ENCODE results near the gene NTM.

NTM gene

DNA sequence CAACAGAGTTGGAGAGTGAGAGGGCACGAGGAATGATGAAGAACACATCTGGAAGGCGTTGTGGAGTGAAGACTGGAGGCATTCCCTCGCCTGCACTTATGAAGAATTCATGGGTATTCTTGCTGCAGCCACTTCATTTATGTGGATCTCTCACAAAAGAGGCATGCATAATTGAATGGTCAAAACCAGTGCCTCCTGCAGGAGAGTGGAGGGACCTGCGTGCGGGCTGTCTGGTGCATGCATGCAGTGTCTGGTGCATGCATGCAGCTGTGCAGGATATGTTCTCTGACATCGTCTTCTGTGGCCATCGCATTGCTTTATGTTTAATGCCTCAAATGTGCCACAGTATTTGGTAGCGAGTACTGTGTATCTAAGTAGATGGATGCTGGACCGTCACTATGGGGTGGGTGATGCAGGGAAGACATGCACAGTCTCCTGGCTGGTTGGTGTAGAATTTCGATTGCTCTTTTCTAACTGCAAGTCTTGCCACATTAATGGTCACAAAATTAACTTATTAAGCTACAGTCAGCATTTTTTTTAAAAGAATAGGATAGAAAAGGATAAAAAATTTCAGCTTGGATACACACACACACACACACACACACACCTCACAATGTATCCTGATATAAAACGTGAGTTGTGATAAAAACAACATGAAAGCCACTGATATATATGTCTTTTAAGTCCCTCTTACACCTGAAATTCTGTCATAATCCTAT lies 20.9 kb upstream of the NTM start:
- Histone ChIP-seq H3K4me3 (ENCODE audit: low read length in 2 of 2) (no peak overlapping the region), H3K4me1 (ENCODE audit: control insufficient read depth, insufficient read depth, low read length) (no peaks in the 10 kb centered on the region), H3K27ac (ENCODE audit: low read length) (no peak overlapping the region), H3K36me3 (ENCODE audit: control insufficient read depth in 2 of 2, insufficient read depth in 2 of 2, low read length in 2 of 2) (no peaks in the 10 kb centered on the region), H3K27me3 (ENCODE audit: control insufficient read depth in 1 of 2, insufficient read depth in 2 of 2, low read length in 2 of 2) (no peaks in the 10 kb centered on the region), H3K9me3 (ENCODE audit: control insufficient read depth in 2 of 2, low read length in 2 of 2) (no peaks in the 10 kb centered on the region), H3K9ac (ENCODE audit: low read length in 2 of 2) (no peak overlapping the region)

DNA sequence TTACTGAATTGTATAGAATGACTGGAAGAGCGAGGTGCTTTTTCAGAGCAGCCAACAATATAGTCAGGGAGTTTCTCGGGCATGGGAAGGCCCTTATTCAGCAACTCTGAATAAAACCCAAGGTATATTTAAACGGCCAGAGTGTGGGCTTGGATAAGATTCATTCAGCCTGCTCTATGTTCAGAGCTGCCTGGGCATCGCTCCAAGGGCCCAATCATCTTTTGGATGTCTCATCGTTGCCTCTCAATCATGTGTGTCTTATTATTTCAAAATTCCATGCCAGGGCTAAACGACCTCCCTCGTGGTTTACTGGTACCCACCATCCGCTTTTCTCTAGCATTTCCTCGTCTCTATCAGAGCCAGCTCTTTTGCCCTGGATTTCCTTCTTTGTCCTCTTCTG lies 19.5 kb upstream of the NTM start:
- no peaks in the 10 kb centered on the region for H3K36me3 ChIP-seq (ENCODE audit: control insufficient read depth in 2 of 2, insufficient read depth in 2 of 2, low read length in 2 of 2)
- no peaks in the 10 kb centered on the region for H3K4me1 ChIP-seq (ENCODE audit: control insufficient read depth, insufficient read depth, low read length)
- no peak overlapping the region for H3K4me3 ChIP-seq (ENCODE audit: low read length in 2 of 2)
- no peak overlapping the region for H3K9ac ChIP-seq (ENCODE audit: low read length in 2 of 2)
- no peaks in the 10 kb centered on the region for H3K9me3 ChIP-seq (ENCODE audit: control insufficient read depth in 2 of 2, low read length in 2 of 2)
- H3K27me3 ChIP-seq (ENCODE audit: control insufficient read depth in 1 of 2, insufficient read depth in 2 of 2, low read length in 2 of 2), result no peaks in the 10 kb centered on the region
- no peak overlapping the region for H3K27ac ChIP-seq (ENCODE audit: low read length)

DNA sequence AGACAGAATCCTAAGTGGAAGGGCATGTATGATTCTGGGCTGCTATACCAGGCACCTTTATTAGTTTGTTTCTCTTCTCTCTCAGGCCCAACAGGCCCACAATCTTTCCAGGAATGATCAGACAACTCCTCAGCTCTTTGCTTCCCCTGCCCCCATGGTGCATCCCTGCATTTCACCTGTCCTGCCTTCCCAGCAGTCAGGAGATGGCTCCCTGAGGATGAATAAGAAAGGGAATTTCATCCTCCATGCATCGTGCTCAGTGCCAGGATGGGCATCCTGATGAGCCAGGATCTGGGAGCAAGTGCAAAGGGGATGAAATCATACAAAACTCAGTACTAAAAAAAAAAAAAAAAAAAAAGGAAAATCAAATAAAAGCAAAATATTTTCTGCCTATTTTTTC lies 18.6 kb upstream of the NTM start:
- H3K27ac ChIP-seq (ENCODE audit: low read length), result no peak overlapping the region
- H3K4me3 ChIP-seq (ENCODE audit: low read length in 2 of 2), result no peak overlapping the region
- H3K4me1 ChIP-seq (ENCODE audit: control insufficient read depth, insufficient read depth, low read length), result no peaks in the 10 kb centered on the region
- H3K36me3 ChIP-seq (ENCODE audit: control insufficient read depth in 2 of 2, insufficient read depth in 2 of 2, low read length in 2 of 2), result no peaks in the 10 kb centered on the region
- no peaks in the 10 kb centered on the region for H3K27me3 ChIP-seq (ENCODE audit: control insufficient read depth in 1 of 2, insufficient read depth in 2 of 2, low read length in 2 of 2)
- H3K9me3 ChIP-seq (ENCODE audit: control insufficient read depth in 2 of 2, low read length in 2 of 2), result no peaks in the 10 kb centered on the region
- H3K9ac ChIP-seq (ENCODE audit: low read length in 2 of 2), result no peak overlapping the region

DNA sequence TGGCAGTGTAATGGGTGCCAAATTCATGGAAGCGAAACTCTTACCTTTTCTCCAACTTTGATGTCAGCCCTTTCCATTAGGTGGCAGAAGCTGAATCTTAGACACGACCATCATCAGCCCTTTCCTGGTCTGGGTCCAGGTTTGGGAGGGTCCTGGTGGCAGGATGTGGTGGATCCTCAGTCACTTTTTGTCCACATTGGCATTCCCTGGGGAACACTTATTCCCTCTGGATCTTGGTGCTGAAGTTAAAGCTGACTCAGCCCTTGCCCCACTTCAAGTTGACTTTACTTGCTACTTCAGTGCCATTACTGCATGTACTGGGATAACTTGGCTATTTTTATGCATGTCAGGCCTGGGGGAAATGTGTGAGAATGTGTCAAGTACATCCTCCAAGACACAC lies 16.6 kb upstream of the NTM start:
- no peak overlapping the region for H3K27ac ChIP-seq (ENCODE audit: low read length)
- H3K27me3 ChIP-seq (ENCODE audit: control insufficient read depth in 1 of 2, insufficient read depth in 2 of 2, low read length in 2 of 2), result no peaks in the 10 kb centered on the region
- no peaks in the 10 kb centered on the region for H3K9me3 ChIP-seq (ENCODE audit: control insufficient read depth in 2 of 2, low read length in 2 of 2)
- H3K4me3 ChIP-seq (ENCODE audit: low read length in 2 of 2), result no peak overlapping the region
- no peaks in the 10 kb centered on the region for H3K36me3 ChIP-seq (ENCODE audit: control insufficient read depth in 2 of 2, insufficient read depth in 2 of 2, low read length in 2 of 2)
- no peak overlapping the region for H3K9ac ChIP-seq (ENCODE audit: low read length in 2 of 2)
- H3K4me1 ChIP-seq (ENCODE audit: control insufficient read depth, insufficient read depth, low read length), result no peaks in the 10 kb centered on the region

DNA sequence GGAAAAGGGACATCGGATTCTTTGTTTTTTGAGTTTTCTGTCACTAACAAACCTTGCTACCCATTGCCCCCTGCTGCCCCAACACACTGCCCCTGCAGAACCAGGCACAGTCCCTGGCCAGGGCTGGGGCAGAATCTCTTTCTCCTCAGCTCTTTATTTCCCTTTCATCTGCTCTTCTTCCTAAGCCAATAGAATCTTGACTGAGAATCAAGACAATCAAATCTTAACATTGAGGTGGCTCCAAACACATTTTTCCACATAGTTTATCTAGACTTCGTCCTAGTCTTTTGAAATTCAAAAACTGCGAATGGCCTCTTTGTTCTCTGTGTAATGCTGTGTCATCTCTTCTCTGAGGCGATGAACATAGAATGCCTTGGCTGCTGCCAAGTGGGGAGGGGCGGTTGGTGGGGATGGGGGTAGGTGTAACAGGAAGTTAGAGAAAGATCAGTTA lies 16.1 kb upstream of the NTM start:
- no peaks in the 10 kb centered on the region for H3K36me3 ChIP-seq (ENCODE audit: control insufficient read depth in 2 of 2, insufficient read depth in 2 of 2, low read length in 2 of 2)
- no peaks in the 10 kb centered on the region for H3K27me3 ChIP-seq (ENCODE audit: control insufficient read depth in 1 of 2, insufficient read depth in 2 of 2, low read length in 2 of 2)
- H3K9me3 ChIP-seq (ENCODE audit: control insufficient read depth in 2 of 2, low read length in 2 of 2), result no peaks in the 10 kb centered on the region
- H3K27ac ChIP-seq (ENCODE audit: low read length), result no peak overlapping the region
- no peak overlapping the region for H3K4me3 ChIP-seq (ENCODE audit: low read length in 2 of 2)
- H3K4me1 ChIP-seq (ENCODE audit: control insufficient read depth, insufficient read depth, low read length), result no peaks in the 10 kb centered on the region
- no peak overlapping the region for H3K9ac ChIP-seq (ENCODE audit: low read length in 2 of 2)

DNA sequence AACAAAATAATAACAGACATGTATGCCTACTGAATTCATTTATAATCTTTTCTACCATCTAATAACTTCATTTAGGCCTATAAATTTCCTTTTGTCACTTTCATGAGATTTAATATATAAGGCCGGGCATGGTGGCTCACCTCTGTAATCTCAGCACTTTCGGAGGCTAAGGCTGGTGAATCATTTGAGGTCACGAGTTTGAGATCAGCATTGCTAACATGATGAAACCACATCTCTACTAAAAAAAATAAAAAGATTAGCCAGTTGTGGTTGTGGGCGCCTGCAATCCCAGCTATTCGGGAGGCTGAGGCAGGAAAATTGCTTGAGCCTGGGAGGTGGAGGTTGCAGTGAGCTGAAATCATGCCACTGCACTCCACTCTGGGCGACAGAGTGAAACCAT lies 14.2 kb upstream of the NTM start:
- H3K27ac ChIP-seq (ENCODE audit: low read length), result no peak overlapping the region
- H3K4me3 ChIP-seq (ENCODE audit: low read length in 2 of 2), result no peak overlapping the region
- H3K27me3 ChIP-seq (ENCODE audit: control insufficient read depth in 1 of 2, insufficient read depth in 2 of 2, low read length in 2 of 2), result no peaks in the 10 kb centered on the region
- no peaks in the 10 kb centered on the region for H3K9me3 ChIP-seq (ENCODE audit: control insufficient read depth in 2 of 2, low read length in 2 of 2)
- H3K9ac ChIP-seq (ENCODE audit: low read length in 2 of 2), result no peak overlapping the region
- H3K4me1 ChIP-seq (ENCODE audit: control insufficient read depth, insufficient read depth, low read length), result no peaks in the 10 kb centered on the region
- H3K36me3 ChIP-seq (ENCODE audit: control insufficient read depth in 2 of 2, insufficient read depth in 2 of 2, low read length in 2 of 2), result no peaks in the 10 kb centered on the region

DNA sequence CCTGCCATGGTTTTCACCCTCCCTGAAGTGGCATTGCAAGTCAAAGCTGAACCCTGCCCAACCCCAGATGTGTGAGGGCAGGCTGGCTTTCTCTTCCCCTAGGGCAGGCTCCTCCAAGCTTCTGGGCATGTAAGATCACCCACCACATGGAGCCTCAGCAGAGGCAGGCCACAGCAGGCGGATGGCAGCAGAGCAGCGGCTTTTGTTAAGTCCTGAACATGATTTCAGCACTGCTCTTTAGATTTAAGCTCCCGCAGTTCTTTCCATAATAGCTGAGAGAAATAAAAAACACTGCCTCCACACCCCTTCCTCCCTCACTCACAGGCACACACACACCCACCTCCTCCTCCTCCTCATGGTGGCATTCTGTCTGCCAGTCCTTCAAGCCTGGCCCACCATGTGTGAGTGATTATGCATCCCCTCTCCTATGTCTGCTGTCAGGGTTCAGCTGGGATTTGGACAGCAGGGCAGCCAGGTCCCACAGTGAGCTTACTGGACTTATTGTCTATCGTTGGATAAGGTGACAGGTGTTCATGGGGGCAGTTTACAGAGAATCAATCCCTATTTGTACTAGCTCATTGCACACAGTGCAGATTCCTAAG lies 5.0 kb upstream of the NTM start:
- no peaks in the 10 kb centered on the region for H3K36me3 ChIP-seq (ENCODE audit: control insufficient read depth in 2 of 2, insufficient read depth in 2 of 2, low read length in 2 of 2)
- H3K27me3 ChIP-seq (ENCODE audit: control insufficient read depth in 1 of 2, insufficient read depth in 2 of 2, low read length in 2 of 2), result peaks cover 0 to 2% of the 10 kb centered on the region in 2 donors
- H3K9me3 ChIP-seq (ENCODE audit: control insufficient read depth in 2 of 2, low read length in 2 of 2), result no peaks in the 10 kb centered on the region
- H3K27ac ChIP-seq (ENCODE audit: low read length), result no peak overlapping the region
- H3K4me3 ChIP-seq (ENCODE audit: low read length in 2 of 2), result no peak overlapping the region
- no peaks in the 10 kb centered on the region for H3K4me1 ChIP-seq (ENCODE audit: control insufficient read depth, insufficient read depth, low read length)
- H3K9ac ChIP-seq (ENCODE audit: low read length in 2 of 2), result no peak overlapping the region

DNA sequence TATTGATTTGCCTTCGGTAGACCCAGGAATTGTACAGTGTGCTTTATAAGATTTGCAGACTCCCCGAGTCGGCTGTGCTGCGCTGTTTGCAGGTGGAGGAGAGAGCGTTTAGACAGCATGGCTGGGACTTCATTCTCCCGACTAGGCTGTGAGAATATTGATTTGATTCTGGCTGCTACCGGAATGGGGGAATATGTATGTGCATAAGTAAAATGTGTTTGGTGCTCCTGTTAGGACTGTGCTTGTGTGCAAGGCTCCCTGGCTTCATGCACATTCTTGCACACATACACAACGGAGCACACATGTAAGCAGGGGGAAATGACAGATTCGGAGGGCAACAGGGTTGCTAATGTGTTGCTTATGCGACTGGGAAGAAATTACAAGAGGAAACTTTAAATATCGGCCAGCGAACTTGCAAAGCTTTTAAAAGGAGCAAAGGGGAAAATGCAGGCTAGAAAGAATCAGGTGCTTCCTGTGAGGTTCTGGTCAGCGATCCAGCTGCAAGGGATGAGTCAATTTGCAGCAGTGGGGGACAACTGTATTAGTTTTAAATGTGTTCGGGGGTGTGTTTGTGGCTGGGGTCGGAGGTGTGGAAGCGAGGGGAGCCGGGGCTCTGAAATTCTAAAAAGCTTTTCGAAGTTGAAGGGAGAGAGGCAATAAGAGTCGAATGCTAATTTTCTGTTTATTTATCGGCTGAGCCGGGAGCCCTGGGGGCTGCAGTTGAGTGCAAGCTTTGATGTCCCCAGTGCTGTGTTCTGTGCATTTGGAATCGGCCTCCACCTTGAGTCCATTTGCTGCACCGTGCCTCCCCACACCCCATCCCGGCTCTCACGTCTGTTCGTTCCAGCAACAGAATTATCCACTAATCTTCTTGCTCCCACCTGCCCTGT lies 731 bp downstream of the NTM start:
- Histone ChIP-seq H3K9me3 (ENCODE audit: control insufficient read depth in 2 of 2, low read length in 2 of 2) (no peaks in the 10 kb centered on the region), H3K4me3 (ENCODE audit: low read length in 2 of 2) (peak overlapping the region; percentile 68 to 81), H3K36me3 (ENCODE audit: control insufficient read depth in 2 of 2, insufficient read depth in 2 of 2, low read length in 2 of 2) (no peaks in the 10 kb centered on the region), H3K27ac (ENCODE audit: low read length) (no peak overlapping the region), H3K4me1 (ENCODE audit: control insufficient read depth, insufficient read depth, low read length) (peaks cover 7% of the 10 kb centered on the region), H3K9ac (ENCODE audit: low read length in 2 of 2) (no peak overlapping the region), H3K27me3 (ENCODE audit: control insufficient read depth in 1 of 2, insufficient read depth in 2 of 2, low read length in 2 of 2) (peaks cover 4 to 36% of the 10 kb centered on the region in 2 donors)

DNA sequence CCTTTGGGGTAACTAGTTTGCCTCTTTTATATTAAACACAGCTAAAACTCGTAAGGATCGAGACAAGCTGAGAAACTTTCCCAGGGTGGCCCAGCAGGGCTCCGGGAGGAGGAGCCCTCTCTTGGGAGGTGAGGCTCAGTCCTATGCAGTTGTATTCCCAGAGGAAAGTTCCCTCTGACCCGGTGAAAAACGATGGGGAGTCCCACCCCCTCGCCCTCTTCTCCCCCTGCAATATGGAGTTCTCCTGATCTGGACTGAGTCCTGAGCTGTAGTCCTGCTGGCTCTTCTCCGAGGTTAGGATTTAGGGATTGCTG lies 1.3 kb downstream of the NTM start:
- Histone ChIP-seq H3K27me3 (ENCODE audit: control insufficient read depth in 1 of 2, insufficient read depth in 2 of 2, low read length in 2 of 2) (peaks cover 4 to 36% of the 10 kb centered on the region in 2 donors), H3K36me3 (ENCODE audit: control insufficient read depth in 2 of 2, insufficient read depth in 2 of 2, low read length in 2 of 2) (no peaks in the 10 kb centered on the region), H3K4me1 (ENCODE audit: control insufficient read depth, insufficient read depth, low read length) (peaks cover 7% of the 10 kb centered on the region), H3K4me3 (ENCODE audit: low read length in 2 of 2) (peak overlapping the region in 1 of 2 donors; percentile 81), H3K27ac (ENCODE audit: low read length) (no peak overlapping the region), H3K9me3 (ENCODE audit: control insufficient read depth in 2 of 2, low read length in 2 of 2) (no peaks in the 10 kb centered on the region), H3K9ac (ENCODE audit: low read length in 2 of 2) (no peak overlapping the region)

DNA sequence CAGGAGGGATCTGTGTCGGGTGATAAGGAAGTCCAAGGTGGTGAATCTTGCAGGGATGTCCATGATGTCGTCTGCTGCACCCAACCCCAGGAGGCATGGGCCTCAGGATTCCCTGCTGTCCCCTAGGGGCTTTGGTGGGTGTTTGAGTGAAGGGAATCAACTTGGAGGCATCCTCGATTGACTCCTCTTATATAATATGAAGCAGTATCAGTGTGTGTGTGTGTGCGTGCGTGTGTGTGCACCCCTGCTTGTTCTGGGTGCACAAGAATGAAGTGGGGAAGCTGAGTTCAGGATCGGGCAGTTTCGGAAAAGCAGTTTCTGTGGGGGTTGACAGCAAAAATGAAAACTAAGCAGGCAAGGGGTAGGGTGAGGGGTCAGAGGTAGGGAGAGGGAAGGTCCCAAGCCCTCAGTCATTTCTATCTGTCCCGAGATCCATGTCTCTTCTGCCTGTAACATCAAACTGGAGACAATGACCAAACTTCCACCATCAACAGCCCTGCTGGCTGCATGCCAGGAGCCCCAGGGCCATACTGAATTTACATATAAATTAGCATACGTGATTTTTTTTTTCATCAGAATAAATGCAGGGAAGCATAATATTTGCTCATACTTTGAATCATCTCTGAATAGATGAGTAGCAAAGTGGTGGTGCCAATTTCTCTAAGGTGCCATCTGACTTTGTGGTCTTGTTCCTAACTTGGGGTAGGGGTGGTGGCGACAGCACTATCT lies 2.0 kb downstream of the NTM start:
- Histone ChIP-seq H3K4me1 (ENCODE audit: control insufficient read depth, insufficient read depth, low read length) (peaks cover 7% of the 10 kb centered on the region), H3K27ac (ENCODE audit: low read length) (no peak overlapping the region), H3K9me3 (ENCODE audit: control insufficient read depth in 2 of 2, low read length in 2 of 2) (no peaks in the 10 kb centered on the region), H3K9ac (ENCODE audit: low read length in 2 of 2) (no peak overlapping the region), H3K27me3 (ENCODE audit: control insufficient read depth in 1 of 2, insufficient read depth in 2 of 2, low read length in 2 of 2) (peaks cover 4 to 37% of the 10 kb centered on the region in 2 donors), H3K4me3 (ENCODE audit: low read length in 2 of 2) (no peak overlapping the region), H3K36me3 (ENCODE audit: control insufficient read depth in 2 of 2, insufficient read depth in 2 of 2, low read length in 2 of 2) (no peaks in the 10 kb centered on the region)
